IMR-90 (cell line): ENCODE results near the gene AMZ2. TPM values are rescaled to one million over a fixed set of nuclear protein-coding genes. Genes with fewer than 3 reads are reported as not detected.
"Not testable (repeated sequence)": the region's sequence is repeated elsewhere in the genome, so short reads cannot be mapped to it uniquely, and the experiment has no call there.

ENCODE experiments used
- ATAC-seq: fragments of 200-7000 bp; cut with Tn5 transposase; 2 replicates; pipeline ENCODE4 v1.9.1; 2020; ENCODE audit warnings: low read depth, mild to moderate bottlenecking, moderate library complexity
- BruUV-seq: library from RNA; stranded (reverse); fragments of 400-500 nt; replicated peaks from 2 replicates; lab custom pipeline; 2021; lab: Mats Ljungman, UMichigan
- CTCF ChIA-PET: fragments of 300-600 bp; formaldehyde crosslinking; extraction: SDS; loops from one replicate; lab custom pipeline; 2021; ENCODE audit warnings: antibody characterized with exemption; lab: Yijun Ruan, JAX
- POLR2A ChIA-PET: fragments of 300-600 bp; sonication (Branson Sonifier 250); formaldehyde crosslinking; loops from one replicate; lab custom pipeline; 2022; ENCODE audit warnings: antibody characterized with exemption; ENCODE audit not compliant: unreplicated experiment; lab: Charles Lee
- DNase-seq: peaks from one replicate; pipeline ENCODE4 v3.0.0; 2013
- H2AFZ ChIP-seq: replicated peaks from 2 replicates; pipeline ENCODE3; 2013; ENCODE audit warnings: low read length, mild to moderate bottlenecking; ENCODE audit not compliant: poor library complexity
- H2AK5ac ChIP-seq: 2 replicates; pipeline ENCODE4 v1.6.1; 2013; ENCODE audit warnings: low read depth, low read length, inconsistent platforms
- H2AK9ac ChIP-seq: replicated peaks from 2 replicates; pipeline ENCODE3; 2013; ENCODE audit warnings: mild to moderate bottlenecking, low read depth, low read length, moderate library complexity; ENCODE audit not compliant: poor library complexity
- H2BK120ac ChIP-seq: 2 replicates; pipeline ENCODE4 v1.6.1; 2013; ENCODE audit warnings: low read depth, low read length, inconsistent platforms
- H2BK15ac ChIP-seq: 3 replicates; pipeline ENCODE4 v1.6.1; 2013; ENCODE audit warnings: low read depth, low read length, inconsistent platforms
- H2BK20ac ChIP-seq: 2 replicates; pipeline ENCODE4 v1.6.1; 2013; ENCODE audit warnings: low read depth, mild to moderate bottlenecking, inconsistent platforms, low read length, moderate library complexity
- H2BK5ac ChIP-seq: 2 replicates; pipeline ENCODE4 v1.6.1; 2013; ENCODE audit warnings: mild to moderate bottlenecking, low read depth, low read length, inconsistent platforms; ENCODE audit not compliant: poor library complexity, severe bottlenecking
- H3K14ac ChIP-seq: replicated peaks from 2 replicates; pipeline ENCODE4 v1.6.1; 2013; ENCODE audit warnings: low read depth, low read length, inconsistent platforms
- H3K18ac ChIP-seq: 2 replicates; pipeline ENCODE4 v1.6.1; 2013; ENCODE audit warnings: low read depth, low read length, control low read depth
- H3K23ac ChIP-seq: 2 replicates; pipeline ENCODE4 v1.6.1; 2013; ENCODE audit warnings: low read depth, low read length, inconsistent platforms
- H3K27ac ChIP-seq: 2 replicates; pipeline ENCODE4 v1.5.1; 2013; ENCODE audit warnings: mild to moderate bottlenecking, control low read depth, low read length; ENCODE audit not compliant: insufficient read depth
- H3K27me3 ChIP-seq: 2 replicates; pipeline ENCODE4 v1.6.1; 2013; ENCODE audit warnings: low read length; ENCODE audit not compliant: control insufficient read depth, insufficient read depth
- H3K36me3 ChIP-seq: 2 replicates; pipeline ENCODE4 v1.6.1; 2013; ENCODE audit warnings: low read length, mixed read lengths; ENCODE audit not compliant: control insufficient read depth, insufficient read depth
- H3K4ac ChIP-seq: 2 replicates; pipeline ENCODE4 v1.6.1; 2013; ENCODE audit warnings: low read depth, low read length, inconsistent platforms
- H3K4me1 ChIP-seq: 2 replicates; pipeline ENCODE4 v1.6.1; 2013; ENCODE audit warnings: low read length, mixed read lengths; ENCODE audit not compliant: control insufficient read depth, insufficient read depth
- H3K4me2 ChIP-seq: 2 replicates; pipeline ENCODE4 v1.6.1; 2013; ENCODE audit warnings: low read depth, mild to moderate bottlenecking, control low read depth, low read length, moderate library complexity
- H3K4me3 ChIP-seq: 2 replicates; pipeline ENCODE4 v1.5.1; 2013; ENCODE audit warnings: low read depth, mild to moderate bottlenecking, control low read depth, low read length, moderate library complexity; ENCODE audit not compliant: insufficient read depth
- H3K56ac ChIP-seq: 2 replicates; pipeline ENCODE4 v1.6.1; 2013; ENCODE audit warnings: low read length, inconsistent platforms; ENCODE audit not compliant: insufficient read depth; ENCODE audit errors: extremely low read depth
- H3K79me1 ChIP-seq, 2 experiments: 2 replicates each; pipeline ENCODE4 v1.6.1; 2013; ENCODE audit warnings: low read length in 2 of 2, inconsistent platforms in 1 of 2, low read depth in 1 of 2
- H3K9ac ChIP-seq: 2 replicates; pipeline ENCODE4 v1.6.1; 2013; ENCODE audit warnings: low read depth, low read length, control low read depth
- H3K9me1 ChIP-seq: 2 replicates; pipeline ENCODE4 v1.6.1; 2013; ENCODE audit warnings: low read length, inconsistent platforms; ENCODE audit not compliant: insufficient read depth
- H3K9me3 ChIP-seq: 2 replicates; pipeline ENCODE4 v1.6.1; 2013; ENCODE audit warnings: low read length; ENCODE audit not compliant: control insufficient read depth, insufficient read depth
- H4K20me1 ChIP-seq: 2 replicates; pipeline ENCODE4 v1.6.1; 2013; ENCODE audit warnings: low read length, inconsistent platforms; ENCODE audit not compliant: insufficient read depth
- H4K5ac ChIP-seq: 2 replicates; pipeline ENCODE4 v1.6.1; 2013; ENCODE audit warnings: mild to moderate bottlenecking, low read depth, low read length, control low read depth
- H4K8ac ChIP-seq, 2 experiments: 2 replicates each; pipeline ENCODE4 v1.6.1; 2013; ENCODE audit warnings: low read depth in 2 of 2, low read length in 2 of 2, control low read depth in 1 of 2, inconsistent platforms in 1 of 2
- H4K91ac ChIP-seq: 2 replicates; pipeline ENCODE4 v1.6.1; 2013; ENCODE audit warnings: low read depth, low read length, inconsistent platforms; ENCODE audit not compliant: insufficient read depth
- FOS ChIP-seq: fragments of 150-350 bp; IDR thresholded peaks from 2 replicates; pipeline ENCODE4 v1.6.1; 2016; ENCODE audit warnings: low read depth, low read length
- RCOR1 ChIP-seq: IDR thresholded peaks from 2 replicates; pipeline ENCODE4 v1.6.1; 2012; ENCODE audit warnings: mild to moderate bottlenecking, low read length, improper control_type of control experiment; ENCODE audit not compliant: insufficient replicate concordance
- WGBS, 2 experiments: methylation state at CpG; one replicate each; pipeline versions ENCODE4 v1.1.5 to v1.1.7; 2013; ENCODE audit warnings: missing lambda C conversion rate in 2 of 2; ENCODE audit not compliant: insufficient read length in 1 of 2; ENCODE audit errors: extremely low coverage in 2 of 2; 5-methylcytosine and 5-hydroxymethylcytosine counted together
- dilution Hi-C: fragments of 300-500 bp; cut with HindIII; formaldehyde crosslinking; loops from one replicate; pipeline ENCODE4 v1.14.3; 2018; ENCODE audit warnings: low sequenced_read_pairs; ENCODE audit not compliant: unreplicated experiment
- in situ Hi-C: fragments of 300-500 bp; cut with MboI; formaldehyde crosslinking; loops from 3 replicates; pipeline ENCODE4 v1.14.3; 2019; ENCODE audit warnings: low sequenced_read_pairs, inconsistent platforms, mixed read lengths
- intact Hi-C: fragments of 100-400 bp; cut with micrococcal nuclease; formaldehyde crosslinking; loops from 2 replicates; pipeline ENCODE4 v1.10.0; 2022
- polyA plus RNA-seq, 3 experiments: library from polyadenylated mRNA; depleted of rRNA; stranded (reverse); fragments of >200 nt; gene quantifications; 2 replicates each; pipeline ENCODE4 v1.2.3, GENCODE V29; 2012; ENCODE audit warnings: low replicate concordance in 1 of 3
- total RNA-seq: library from RNA; depleted of rRNA; stranded (reverse); fragments of >200 nt; gene quantifications from 2 replicates; pipeline ENCODE4 v1.2.3, GENCODE V29; 2012

AMZ2 gene
- total and polyA plus RNA-seq, 2 of the 4 experiments (the other 2 are of a cell fraction) = 65.4 to 90.2 TPM

- TF ChIP-seq RCOR1 (no peak), FOS (no peak)
Observed at GRCh38 chr17:68200689-68201417, 47.0 kb upstream of the AMZ2 start (continued).

- BruUV-seq, H4K8ac ChIP-seq, H3K4me1 ChIP-seq, H3K27ac ChIP-seq, H3K4me3 ChIP-seq, H3K79me1 ChIP-seq, H3K9me1 ChIP-seq, H3K9ac ChIP-seq, ATAC-seq, H2BK5ac ChIP-seq, POLR2A ChIA-PET, H4K5ac ChIP-seq, H3K9me3 ChIP-seq, H3K4me2 ChIP-seq, H3K36me3 ChIP-seq, H2AK9ac ChIP-seq, H2BK15ac ChIP-seq, H3K23ac ChIP-seq, H4K20me1 ChIP-seq, H4K91ac ChIP-seq, H3K14ac ChIP-seq, H3K4ac ChIP-seq, H2BK20ac ChIP-seq, DNase-seq, H2AFZ ChIP-seq, H2AK5ac ChIP-seq, H2BK120ac ChIP-seq, dilution Hi-C loops, H3K56ac ChIP-seq, in situ Hi-C loops, H3K18ac ChIP-seq: not testable (repeated sequence)
- intact Hi-C loops = loop anchor here (5.0 to 10.0 kb wide), 5 partner anchors 144 to 261 kb away; partner anchors contain the start of gene C17orf58
- peaks cover 47% of the 10 kb centered on the region for H3K27me3 ChIP-seq
- CTCF ChIA-PET = interaction anchor here (0.6 to 1.5 kb wide), 2 partner anchors 15 to 43 kb away, joined by 4 read pairs; no protein-coding TSS in a partner anchor
- no CpG with 5 or more reads among the region's 3 CpGs for WGBS, 2 experiments
Observed at GRCh38 chr17:68201418-68201771, 46.4 kb upstream of the AMZ2 start.

GRCh38 chr17:68202321-68202720 lies 45.5 kb upstream of the AMZ2 start:
- H3K23ac ChIP-seq, H2BK120ac ChIP-seq, H2AK5ac ChIP-seq, H3K4me3 ChIP-seq, DNase-seq, H3K4ac ChIP-seq, H2BK15ac ChIP-seq, H3K9me1 ChIP-seq, H3K9me3 ChIP-seq, BruUV-seq, ATAC-seq, dilution Hi-C loops, H4K91ac ChIP-seq, H3K9ac ChIP-seq, H3K14ac ChIP-seq, H3K4me1 ChIP-seq, H3K56ac ChIP-seq, H3K27ac ChIP-seq, H2BK20ac ChIP-seq, H3K18ac ChIP-seq, H3K36me3 ChIP-seq, H3K4me2 ChIP-seq, H2AK9ac ChIP-seq, in situ Hi-C loops, H4K8ac ChIP-seq, H4K20me1 ChIP-seq, H2AFZ ChIP-seq, POLR2A ChIA-PET, H4K5ac ChIP-seq, H2BK5ac ChIP-seq: not testable (repeated sequence)
- Histone ChIP-seq H3K79me1 (peaks cover 3 to 11% of the 10 kb centered on the region in 2 experiments), H3K27me3 (peaks cover 38% of the 10 kb centered on the region)
- CTCF ChIA-PET = interaction anchor here (0.6 kb wide), 1 partner anchor 222 kb away, joined by 3 read pairs; no protein-coding TSS in a partner anchor
- no CpG with 5 or more reads among the region's 2 CpGs for WGBS, 2 experiments
- intact Hi-C loops = loop anchor here (5.0 to 10.0 kb wide), 5 partner anchors 145 to 260 kb away; partner anchors contain the start of gene C17orf58
